Gastrocnemius medialis (tissue), 4 donors: Measurements from ENCODE around the gene ANKRD22. TPM values are rescaled to one million over a fixed set of nuclear protein-coding genes. Genes with fewer than 3 reads are reported as not detected.

Source experiments
- ATAC-seq, 2 donors: fragments of 150-250 bp; one replicate each; pipeline ENCODE4 v1.9.1; 2016
- DNase-seq, 2 donors: peaks; one replicate each; pipeline ENCODE4 v3.0.0-alpha.2; 2019
- H3K27ac ChIP-seq, 4 donors: fragments of 200-600 bp; sonication (generic); 1 replicate in 1 of 4; 2 replicates in 3 of 4; pipeline ENCODE4 v1.5.1; 2016 to 2018; ENCODE audit warnings: mild to moderate bottlenecking in 2 of 4, moderate library complexity in 1 of 4
- H3K27me3 ChIP-seq, 3 donors: fragments of 200-600 bp; sonication (generic) in 2 of 3; 1 replicate in 1 of 3; 2 replicates in 2 of 3; pipeline versions ENCODE4 v1.5.1 to v1.6.0; 2016 to 2019; ENCODE audit warnings: mild to moderate bottlenecking in 1 of 3, moderate library complexity in 1 of 3
- H3K36me3 ChIP-seq, 2 donors: fragments of 200-600 bp; sonication (generic) in 1 of 2; one replicate each; pipeline ENCODE4 v1.5.1; 2017 to 2018
- H3K4me1 ChIP-seq, 2 donors: fragments of 200-600 bp; sonication (generic) in 1 of 2; one replicate each; pipeline ENCODE4 v1.5.1; 2016 to 2017; ENCODE audit warnings: mild to moderate bottlenecking in 2 of 2
- H3K4me3 ChIP-seq, 4 donors: fragments of 200-600 bp; sonication (generic) in 3 of 4; 1 replicate in 1 of 4; 2 replicates in 3 of 4; pipeline ENCODE4 v1.5.1; 2016 to 2019; ENCODE audit warnings: mild to moderate bottlenecking in 2 of 4
- H3K9me3 ChIP-seq, 3 donors: fragments of 200-600 bp; sonication (generic) in 2 of 3; 1 replicate in 1 of 3; 2 replicates in 2 of 3; pipeline ENCODE4 v1.5.1; 2016 to 2019
- POLR2A ChIP-seq, 2 donors: fragments of 450-650 bp; IDR thresholded peaks; one replicate each; pipeline ENCODE4 v1.6.1; 2017; ENCODE audit warnings: antibody characterized with exemption in 2 of 2, mild to moderate bottlenecking in 2 of 2, moderate library complexity in 2 of 2
- in situ Hi-C, 4 donors: fragments of 200-750 bp; cut with MboI; loops; one replicate each; pipeline versions ENCODE4 v1.15.0 to v1.8.0; 2017; ENCODE audit warnings: low sequenced_read_pairs in 4 of 4
- intact Hi-C: fragments of 100-400 bp; cut with DNase I; formaldehyde crosslinking; loops from one replicate; pipeline ENCODE4 v1.15.1; 2023; ENCODE audit warnings: low total_unique reads
- total RNA-seq, 4 donors: library from RNA; depleted of rRNA; stranded (reverse); fragments of >200 nt; gene quantifications; one replicate each; pipeline versions ENCODE4 v1.1.0 to v1.2.3, GENCODE V29; 2016
- TF ChIP-seq, protein P1 (sequence below), 5 experiments: fragments of 450-650 bp in 3 of 5; fragments of 200-600 bp in 2 of 5; sonication (generic) in 2 of 5; IDR thresholded peaks in 4 of 5; conservative IDR thresholded peaks in 1 of 5; 1 replicate in 4 of 5; 2 replicates in 1 of 5; pipeline ENCODE4 v1.5.1; 2016 to 2019; ENCODE audit warnings: antibody characterized with exemption in 5 of 5, mild to moderate bottlenecking in 3 of 5, moderate library complexity in 3 of 5

ANKRD22 gene
- total RNA-seq, 4 donors from 2014 or later: not detected

DNA sequence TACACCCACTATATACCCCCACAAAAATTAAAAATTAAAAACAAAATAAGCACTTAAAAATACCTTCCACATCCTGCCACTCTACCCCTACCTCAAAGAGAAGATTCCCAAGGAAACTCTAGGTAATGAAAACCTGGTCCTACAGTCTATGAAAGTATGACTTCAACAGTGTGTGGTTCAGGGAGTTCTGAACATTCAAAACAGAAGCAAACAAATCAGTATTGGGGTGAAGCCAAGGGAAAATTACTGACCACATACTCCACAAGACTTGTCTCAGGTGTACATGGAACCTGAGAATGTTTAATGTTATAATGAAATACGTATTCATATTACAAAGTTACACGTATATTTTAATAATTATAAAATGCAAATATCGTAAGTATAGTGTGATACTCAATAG, 69.4 kb downstream of the ANKRD22 start:
- DNase-seq (no peak), ATAC-seq (no peak)
- Histone ChIP-seq H3K27ac (no peak overlapping the region), H3K4me1 (no peaks in the 10 kb centered on the region), H3K9me3 (no peaks in the 10 kb centered on the region), H3K27me3 (no peaks in the 10 kb centered on the region), H3K4me3 (no peak overlapping the region), H3K36me3 (no peaks in the 10 kb centered on the region)
- TF ChIP-seq, protein P1, sequence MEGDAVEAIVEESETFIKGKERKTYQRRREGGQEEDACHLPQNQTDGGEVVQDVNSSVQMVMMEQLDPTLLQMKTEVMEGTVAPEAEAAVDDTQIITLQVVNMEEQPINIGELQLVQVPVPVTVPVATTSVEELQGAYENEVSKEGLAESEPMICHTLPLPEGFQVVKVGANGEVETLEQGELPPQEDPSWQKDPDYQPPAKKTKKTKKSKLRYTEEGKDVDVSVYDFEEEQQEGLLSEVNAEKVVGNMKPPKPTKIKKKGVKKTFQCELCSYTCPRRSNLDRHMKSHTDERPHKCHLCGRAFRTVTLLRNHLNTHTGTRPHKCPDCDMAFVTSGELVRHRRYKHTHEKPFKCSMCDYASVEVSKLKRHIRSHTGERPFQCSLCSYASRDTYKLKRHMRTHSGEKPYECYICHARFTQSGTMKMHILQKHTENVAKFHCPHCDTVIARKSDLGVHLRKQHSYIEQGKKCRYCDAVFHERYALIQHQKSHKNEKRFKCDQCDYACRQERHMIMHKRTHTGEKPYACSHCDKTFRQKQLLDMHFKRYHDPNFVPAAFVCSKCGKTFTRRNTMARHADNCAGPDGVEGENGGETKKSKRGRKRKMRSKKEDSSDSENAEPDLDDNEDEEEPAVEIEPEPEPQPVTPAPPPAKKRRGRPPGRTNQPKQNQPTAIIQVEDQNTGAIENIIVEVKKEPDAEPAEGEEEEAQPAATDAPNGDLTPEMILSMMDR (IDR thresholded peaks at IDR 0.05 in 4 of 5, conservative IDR thresholded peaks at IDR 0.05 in 1 of 5): no peak
- no peak for TF ChIP-seq POLR2A (IDR thresholded peaks at IDR 0.05)
- in situ Hi-C loops: no loop called here
- intact Hi-C loops: no loop called here

DNA sequence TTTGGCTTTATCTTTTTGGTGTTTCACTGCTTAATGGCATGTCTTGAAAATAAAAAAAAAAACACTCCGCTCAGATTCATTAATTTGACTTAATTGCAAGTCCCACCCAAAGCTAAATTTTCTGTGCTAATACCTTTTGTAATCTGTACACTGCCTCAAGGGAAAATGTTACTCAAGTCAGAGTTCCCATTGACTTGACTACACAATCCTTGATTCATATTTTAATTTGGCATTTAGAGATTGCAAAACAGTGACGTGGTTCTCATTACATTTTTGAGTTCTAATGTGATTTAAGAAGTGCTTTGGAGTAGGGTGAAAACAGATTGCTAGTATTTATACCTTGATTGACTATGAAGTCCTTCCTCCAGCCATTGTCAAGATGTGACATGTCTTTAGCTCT, 70.4 kb downstream of the ANKRD22 start:
- Histone ChIP-seq H3K27ac (no peak overlapping the region), H3K4me3 (no peak overlapping the region), H3K27me3 (no peaks in the 10 kb centered on the region), H3K9me3 (no peaks in the 10 kb centered on the region), H3K4me1 (peaks cover 0 to under 1% of the 10 kb centered on the region in 2 donors), H3K36me3 (no peaks in the 10 kb centered on the region)
- no peak for TF ChIP-seq POLR2A (IDR thresholded peaks at IDR 0.05)
- TF ChIP-seq, protein P1 (IDR thresholded peaks at IDR 0.05 in 4 of 5, conservative IDR thresholded peaks at IDR 0.05 in 1 of 5): no peak
- in situ Hi-C loops (no loop called here), intact Hi-C loops (no loop called here)
- ATAC-seq (no peak), DNase-seq (no peak)

Other genes starting within 250 kb of the ANKRD22 start
- under 1 TPM in 1 of 4 donors, not detected in 3; 0.36 TPM for gene LIPF, start 187.4 kb downstream of the ANKRD22 start, total RNA-seq
- not detected for gene LIPK, start 145.6 kb downstream of the ANKRD22 start, total RNA-seq
- not detected for gene LIPN, start 91.8 kb downstream of the ANKRD22 start, total RNA-seq
- gene LIPM, start 49.1 kb downstream of the ANKRD22 start, total RNA-seq: not detected
- gene STAMBPL1, start 28.4 kb upstream of the ANKRD22 start, total RNA-seq: 1 to 10 TPM in 2 of 4 donors, under 1 TPM in 2; 0.72 to 1.4 (median 1.0) TPM
- 100 to 1,000 TPM in 1 of 4 donors, 10 to 100 TPM in 3; 23.4 to 119 (median 74.2) TPM for gene ACTA2, start 100.9 kb upstream of the ANKRD22 start, total RNA-seq
- 1 to 10 TPM; 2.7 to 5.9 (median 4.9) TPM for gene FAS, start 139.0 kb upstream of the ANKRD22 start, total RNA-seq